PC-9 (cell line): ENCODE measurements around the gene CALN1.

Source experiments
- CTCF ChIP-seq: fragments of 200-600 bp; sonication (generic); conservative IDR thresholded peaks from 2 replicates; pipeline ENCODE4 v1.6.1; 2017; ENCODE audit warnings: mixed run types, antibody characterized with exemption, mild to moderate bottlenecking, moderate library complexity
- EZH2 ChIP-seq: fragments of 200-600 bp; sonication (generic); IDR thresholded peaks from 2 replicates; pipeline ENCODE4 v1.8.0; 2017; ENCODE audit warnings: antibody characterized with exemption, low read depth

GRCh38 chr7:72408966-72409637 is 3.0 kb downstream of the CALN1 start:
- no peak for TF ChIP-seq CTCF
- no peak for TF ChIP-seq EZH2
